ENCODE data around the gene COG6. TPM values are rescaled to one million over a fixed set of nuclear protein-coding genes. Genes with fewer than 3 reads are reported as not detected.

COG6 gene
- total RNA-seq, 1 experiment from 2014 or later: 16.0 TPM

- no peak for ATAC-seq
- no peaks in the 10 kb centered on the region for H3K79me2 ChIP-seq (ENCODE audit: low read length)
- no peaks in the 10 kb centered on the region for H3K36me3 ChIP-seq (ENCODE audit: low read depth, low read length)
- ChIA-PET CTCF (no interaction called here), POLR2A (ENCODE audit: unreplicated experiment) (no interaction called here)
- no peak overlapping the region for H2AFZ ChIP-seq (ENCODE audit: low read length)
- H3K4me1 ChIP-seq (ENCODE audit: insufficient read depth, low read length): no peaks in the 10 kb centered on the region
- H3K9ac ChIP-seq (ENCODE audit: low read length): no peak overlapping the region
- no peak overlapping the region for H3K4me2 ChIP-seq (ENCODE audit: low read length)
- no peaks in the 10 kb centered on the region for H3K9me2 ChIP-seq (replicated peaks; ENCODE audit: low read length)
- H4K20me1 ChIP-seq (ENCODE audit: low read length): no peaks in the 10 kb centered on the region
- H3K27me3 ChIP-seq (ENCODE audit: low read length): no peaks in the 10 kb centered on the region
- intact Hi-C loops (cut with micrococcal nuclease): no loop called here
- H3K4me3 ChIP-seq (ENCODE audit: low read length): no peak overlapping the region
- BruUV-seq (replicated peaks): no TSS peak
- H3K27ac ChIP-seq (ENCODE audit: low read length): no peak overlapping the region
- H3K9me3 ChIP-seq (ENCODE audit: low read length): no peaks in the 10 kb centered on the region
- TF ChIP-seq EZH2phosphoT487 (IDR thresholded peaks at IDR 0.05; ENCODE audit: borderline replicate concordance, low read length) (no peak), EZH2 (IDR thresholded peaks at IDR 0.05; ENCODE audit: low read length, unreplicated experiment) (no peak)
- TF ChIP-seq, protein P1, sequence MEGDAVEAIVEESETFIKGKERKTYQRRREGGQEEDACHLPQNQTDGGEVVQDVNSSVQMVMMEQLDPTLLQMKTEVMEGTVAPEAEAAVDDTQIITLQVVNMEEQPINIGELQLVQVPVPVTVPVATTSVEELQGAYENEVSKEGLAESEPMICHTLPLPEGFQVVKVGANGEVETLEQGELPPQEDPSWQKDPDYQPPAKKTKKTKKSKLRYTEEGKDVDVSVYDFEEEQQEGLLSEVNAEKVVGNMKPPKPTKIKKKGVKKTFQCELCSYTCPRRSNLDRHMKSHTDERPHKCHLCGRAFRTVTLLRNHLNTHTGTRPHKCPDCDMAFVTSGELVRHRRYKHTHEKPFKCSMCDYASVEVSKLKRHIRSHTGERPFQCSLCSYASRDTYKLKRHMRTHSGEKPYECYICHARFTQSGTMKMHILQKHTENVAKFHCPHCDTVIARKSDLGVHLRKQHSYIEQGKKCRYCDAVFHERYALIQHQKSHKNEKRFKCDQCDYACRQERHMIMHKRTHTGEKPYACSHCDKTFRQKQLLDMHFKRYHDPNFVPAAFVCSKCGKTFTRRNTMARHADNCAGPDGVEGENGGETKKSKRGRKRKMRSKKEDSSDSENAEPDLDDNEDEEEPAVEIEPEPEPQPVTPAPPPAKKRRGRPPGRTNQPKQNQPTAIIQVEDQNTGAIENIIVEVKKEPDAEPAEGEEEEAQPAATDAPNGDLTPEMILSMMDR (conservative IDR thresholded peaks at IDR 0.05; ENCODE audit: low read depth, low read length): no peak
- H3F3A ChIP-seq (ENCODE audit: low read length, unreplicated experiment): no peaks in the 10 kb centered on the region
- no peak for DNase-seq
Observed at GRCh38 chr13:39688278-39688677, 32.8 kb downstream of the COG6 start.

- H4K20me1 ChIP-seq (ENCODE audit: low read length): no peaks in the 10 kb centered on the region
- H3K27ac ChIP-seq (ENCODE audit: low read length): no peak overlapping the region
- ChIA-PET CTCF (no interaction called here), POLR2A (ENCODE audit: unreplicated experiment) (no interaction called here)
- TF ChIP-seq EZH2phosphoT487 (IDR thresholded peaks at IDR 0.05; ENCODE audit: borderline replicate concordance, low read length) (no peak), EZH2 (IDR thresholded peaks at IDR 0.05; ENCODE audit: low read length, unreplicated experiment) (no peak)
- TF ChIP-seq, protein P1 (conservative IDR thresholded peaks at IDR 0.05; ENCODE audit: low read depth, low read length): no peak
- H3K79me2 ChIP-seq (ENCODE audit: low read length): no peaks in the 10 kb centered on the region
- no peaks in the 10 kb centered on the region for H3K9me3 ChIP-seq (ENCODE audit: low read length)
- H3K9me2 ChIP-seq (replicated peaks; ENCODE audit: low read length): no peaks in the 10 kb centered on the region
- H3K4me3 ChIP-seq (ENCODE audit: low read length): no peak overlapping the region
- no TSS peak for BruUV-seq (replicated peaks)
- H3K4me2 ChIP-seq (ENCODE audit: low read length): no peak overlapping the region
- no peaks in the 10 kb centered on the region for H3K36me3 ChIP-seq (ENCODE audit: low read depth, low read length)
- H3F3A ChIP-seq (ENCODE audit: low read length, unreplicated experiment): no peaks in the 10 kb centered on the region
- no peaks in the 10 kb centered on the region for H3K27me3 ChIP-seq (ENCODE audit: low read length)
- no peak for ATAC-seq
- no peaks in the 10 kb centered on the region for H3K4me1 ChIP-seq (ENCODE audit: insufficient read depth, low read length)
- no peak overlapping the region for H3K9ac ChIP-seq (ENCODE audit: low read length)
- H2AFZ ChIP-seq (ENCODE audit: low read length): no peak overlapping the region
- no peak for DNase-seq
- intact Hi-C loops (cut with micrococcal nuclease): no loop called here
Observed at GRCh38 chr13:39688699-39689405, 33.4 kb downstream of the COG6 start.

GRCh38 chr13:39692660-39693438 lies 37.4 kb downstream of the COG6 start:
- CTCF ChIA-PET: no interaction called here
- Histone ChIP-seq H3K9ac (ENCODE audit: low read length) (no peak overlapping the region), H3K79me2 (ENCODE audit: low read length) (no peaks in the 10 kb centered on the region), H3K4me2 (ENCODE audit: low read length) (no peak overlapping the region), H3K9me2 (replicated peaks; ENCODE audit: low read length) (no peaks in the 10 kb centered on the region), H2AFZ (ENCODE audit: low read length) (no peak overlapping the region), H3K4me1 (ENCODE audit: insufficient read depth, low read length) (no peaks in the 10 kb centered on the region), H4K20me1 (ENCODE audit: low read length) (no peaks in the 10 kb centered on the region), H3K36me3 (ENCODE audit: low read depth, low read length) (no peaks in the 10 kb centered on the region), H3K4me3 (ENCODE audit: low read length) (no peak overlapping the region), H3K27me3 (ENCODE audit: low read length) (no peaks in the 10 kb centered on the region), H3K9me3 (ENCODE audit: low read length) (no peaks in the 10 kb centered on the region), H3F3A (ENCODE audit: low read length, unreplicated experiment) (no peaks in the 10 kb centered on the region), H3K27ac (ENCODE audit: low read length) (no peak overlapping the region)
- ATAC-seq (no peak), DNase-seq (no peak)
- no peak for TF ChIP-seq EZH2phosphoT487 (IDR thresholded peaks at IDR 0.05; ENCODE audit: borderline replicate concordance, low read length)
- TF ChIP-seq EZH2 (IDR thresholded peaks at IDR 0.05; ENCODE audit: low read length, unreplicated experiment): no peak
- TF ChIP-seq, protein P1 (conservative IDR thresholded peaks at IDR 0.05; ENCODE audit: low read depth, low read length): no peak
- BruUV-seq (replicated peaks): no TSS peak
- intact Hi-C loops (cut with micrococcal nuclease): no loop called here
- POLR2A ChIA-PET (ENCODE audit: unreplicated experiment): no interaction called here
